Muscle of leg (tissue), 11 donors: ENCODE results near the gene MAGI1. TPM values are rescaled to one million over a fixed set of nuclear protein-coding genes. Genes with fewer than 3 reads are reported as not detected.

Experiments
- DNase-seq: peaks from one replicate; pipeline ENCODE4 v3.0.0; 2013
- H3K27ac ChIP-seq: one replicate; pipeline ENCODE4 v1.5.1; 2013; ENCODE audit warnings: mild to moderate bottlenecking, low read length, control low read depth
- H3K27me3 ChIP-seq: one replicate; pipeline ENCODE4 v1.6.1; 2013; ENCODE audit warnings: low read length; ENCODE audit not compliant: control insufficient read depth, insufficient read depth
- H3K36me3 ChIP-seq: one replicate; pipeline ENCODE4 v1.6.1; 2013; ENCODE audit warnings: low read length; ENCODE audit not compliant: control insufficient read depth, insufficient read depth
- H3K4me1 ChIP-seq: one replicate; pipeline ENCODE4 v1.6.1; 2013; ENCODE audit warnings: low read length; ENCODE audit not compliant: control insufficient read depth, insufficient read depth
- H3K4me3 ChIP-seq: one replicate; pipeline ENCODE4 v1.5.1; 2013; ENCODE audit warnings: low read length, control low read depth
- H3K9me3 ChIP-seq: replicated peaks from 2 replicates; pipeline ENCODE4 v1.6.1; 2013; ENCODE audit warnings: low read depth, low read length; ENCODE audit not compliant: control insufficient read depth
- WGBS: methylation state at CpG from one replicate; pipeline ENCODE4 v1.1.5; 2013; ENCODE audit warnings: missing lambda C conversion rate; ENCODE audit not compliant: insufficient coverage; 5-methylcytosine and 5-hydroxymethylcytosine counted together
- polyA plus RNA-seq, 8 donors: library from polyadenylated mRNA; unstranded; fragments of 120-200 nt; gene quantifications; one replicate each; pipeline versions ENCODE4 v1.2.1 to v1.2.3, GENCODE V29; 2013; ENCODE audit warnings: inconsistent platforms in 1 of 8, low replicate concordance in 1 of 8; ENCODE audit not compliant: insufficient read length in 8 of 8, insufficient read depth in 1 of 8
- total RNA-seq: library from RNA; stranded (reverse); fragments of 120-200 nt; gene quantifications from one replicate; pipeline ENCODE4 v1.2.4, GENCODE V29; 2013

The MAGI1 gene
- total and polyA plus RNA-seq, 9 donors, result 10.0 to 16.8 (median 12.0) TPM

DNA sequence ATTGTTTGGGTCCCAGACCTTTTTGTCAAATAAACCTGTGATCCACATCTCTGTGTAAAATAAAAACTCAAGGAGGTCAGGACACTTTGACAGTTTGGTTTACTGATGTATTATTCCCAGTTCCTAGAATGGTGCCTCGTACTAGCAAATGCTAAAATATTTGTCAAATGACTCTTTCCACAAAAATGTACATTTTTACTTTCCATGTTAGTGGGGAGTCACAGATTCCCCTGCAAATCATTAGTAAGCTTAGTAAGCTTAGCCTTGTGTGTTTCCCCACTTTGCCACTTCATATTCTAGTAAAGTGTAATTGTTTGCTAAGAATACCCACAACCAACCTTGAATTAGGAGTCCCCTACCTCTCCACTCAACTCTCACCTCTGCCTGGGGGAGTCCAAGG is 2.4 kb upstream of the MAGI1 start:
- Histone ChIP-seq H3K36me3 (no peaks in the 10 kb centered on the region), H3K27ac (no peak overlapping the region), H3K27me3 (peaks cover 5% of the 10 kb centered on the region), H3K4me1 (peaks cover 21% of the 10 kb centered on the region), H3K4me3 (no peak overlapping the region), H3K9me3 (no peaks in the 10 kb centered on the region)
- no peak for DNase-seq
- no CpG with 5 or more reads among the region's 1 CpG for WGBS

DNA sequence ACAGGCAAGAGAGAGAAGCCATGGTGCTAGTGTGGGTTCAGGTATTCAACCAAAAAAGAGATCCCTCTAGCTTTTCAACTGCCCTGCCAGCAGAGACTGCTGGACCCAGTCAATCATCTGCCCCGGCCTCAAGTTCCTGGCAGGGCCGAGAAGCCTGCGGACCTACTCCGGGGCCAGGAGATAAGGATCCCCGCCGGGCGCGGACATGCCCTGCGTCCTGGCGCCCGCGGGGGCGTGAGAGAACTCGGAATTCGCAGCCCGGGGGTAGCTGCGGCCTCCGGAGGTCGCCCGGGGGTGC is 821 bp upstream of the MAGI1 start:
- H3K36me3 ChIP-seq, result no peaks in the 10 kb centered on the region
- no peak for DNase-seq
- H3K4me3 ChIP-seq, result peak overlapping the region; percentile 81
- no peaks in the 10 kb centered on the region for H3K9me3 ChIP-seq
- H3K27me3 ChIP-seq, result peaks cover 5% of the 10 kb centered on the region
- WGBS, result 4% methylated on average over 19 of the region's 20 CpGs
- peaks cover 22% of the 10 kb centered on the region for H3K4me1 ChIP-seq
- H3K27ac ChIP-seq, result peak overlapping the region; percentile 84

- Histone ChIP-seq H3K27ac (peak overlapping the region; percentile 94), H3K4me3 (peak overlapping the region; percentile 81), H3K9me3 (no peaks in the 10 kb centered on the region), H3K4me1 (peaks cover 22% of the 10 kb centered on the region), H3K27me3 (peaks cover 5% of the 10 kb centered on the region), H3K36me3 (no peaks in the 10 kb centered on the region)
- WGBS, result 0% methylated on average over 24 of the region's 25 CpGs
- no peak for DNase-seq
Measured at GRCh38 chr3:66038384-66038725, 363 bp downstream of the MAGI1 start.

- Histone ChIP-seq H3K9me3 (no peaks in the 10 kb centered on the region), H3K27ac (peak overlapping the region; percentile 94), H3K4me3 (peak overlapping the region; percentile 81), H3K4me1 (peaks cover 22% of the 10 kb centered on the region), H3K36me3 (no peaks in the 10 kb centered on the region), H3K27me3 (peaks cover 5% of the 10 kb centered on the region)
- under 1% methylated on average over 29 of the region's 31 CpGs for WGBS
- no peak for DNase-seq
Measured at GRCh38 chr3:66037986-66038369, 740 bp downstream of the MAGI1 start.

DNA sequence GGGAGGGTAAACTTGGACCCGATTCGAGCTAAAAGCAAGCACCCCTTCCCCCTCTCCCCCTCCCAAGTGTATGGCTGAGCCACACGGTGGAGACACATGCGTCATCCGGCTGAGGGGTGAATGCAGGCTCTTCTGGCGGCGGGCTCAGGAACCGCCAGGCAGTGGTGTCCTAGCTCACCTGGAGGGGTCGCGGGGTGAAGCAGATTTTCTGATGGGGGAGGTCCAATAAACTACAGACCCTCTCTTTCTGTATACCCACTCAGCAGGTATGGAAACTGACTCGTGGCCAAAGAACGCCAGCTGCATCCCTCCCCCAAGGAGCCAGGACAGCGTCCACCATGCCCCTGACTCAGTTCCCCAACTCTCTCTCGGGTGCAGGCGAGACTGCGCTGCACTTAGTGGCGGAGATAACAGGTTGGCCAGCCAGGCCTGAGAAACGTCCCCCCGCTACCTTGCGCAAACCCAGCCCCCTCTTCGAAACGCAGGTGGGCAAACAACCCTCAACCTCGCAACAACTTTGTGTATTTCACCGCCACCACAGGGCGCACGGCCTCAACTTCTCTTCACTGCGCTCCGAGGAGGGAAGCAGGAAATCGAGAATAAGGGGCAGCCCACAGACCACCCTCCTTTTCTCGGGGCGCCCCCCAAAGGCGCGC is 1.3 kb downstream of the MAGI1 start:
- peaks cover 22% of the 10 kb centered on the region for H3K4me1 ChIP-seq
- peaks cover 5% of the 10 kb centered on the region for H3K27me3 ChIP-seq
- H3K27ac ChIP-seq, result peak overlapping the region; percentile 94
- WGBS, result under 1% methylated on average over 19 of the region's 33 CpGs
- peak; percentile 52 for DNase-seq
- H3K4me3 ChIP-seq, result peak overlapping the region; percentile 81
- H3K9me3 ChIP-seq, result no peaks in the 10 kb centered on the region
- H3K36me3 ChIP-seq, result no peaks in the 10 kb centered on the region

- Histone ChIP-seq H3K4me3 (peak overlapping the region; percentile 81), H3K9me3 (no peaks in the 10 kb centered on the region), H3K36me3 (no peaks in the 10 kb centered on the region), H3K27ac (peak overlapping the region; percentile 23), H3K27me3 (peaks cover 5% of the 10 kb centered on the region), H3K4me1 (peaks cover 22% of the 10 kb centered on the region)
- DNase-seq, result peak; percentile 27
- WGBS, result 57% methylated on average over 7 of the region's 9 CpGs
Measured at GRCh38 chr3:66036586-66037148, 2.1 kb downstream of the MAGI1 start.

DNA sequence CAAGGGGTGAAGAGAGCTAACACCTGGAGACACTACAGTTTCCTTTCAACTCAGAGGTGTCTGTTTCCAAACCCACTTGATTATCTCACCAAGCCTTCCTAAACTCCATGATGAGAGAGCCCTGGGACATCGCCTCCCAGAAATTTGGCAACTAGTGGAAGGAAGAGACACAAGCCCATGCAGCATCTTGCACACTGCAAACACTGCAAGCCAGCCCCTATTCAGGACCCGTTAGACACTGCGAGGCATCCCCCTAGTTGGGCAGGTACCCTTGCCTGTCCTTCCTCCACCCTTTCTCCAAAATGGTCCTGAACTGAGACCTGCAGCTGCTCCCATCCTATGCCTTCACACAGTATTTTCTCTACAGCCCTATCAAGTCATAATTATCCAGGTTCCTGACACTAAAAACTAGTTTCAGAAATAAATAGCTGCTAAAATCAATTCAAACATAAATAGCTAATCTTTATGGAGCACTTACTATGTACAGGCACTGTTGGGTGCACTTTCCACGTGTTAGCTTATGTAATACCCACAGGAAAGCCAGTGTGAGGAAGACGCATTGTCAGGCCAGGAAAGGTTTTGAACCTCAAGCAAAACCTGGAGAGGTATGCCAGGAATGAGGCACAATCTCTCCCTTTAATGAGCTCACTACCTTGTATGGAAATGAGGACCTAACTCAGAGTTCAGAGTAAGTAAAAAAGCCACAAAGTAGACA is 2.8 kb downstream of the MAGI1 start:
- Histone ChIP-seq H3K27ac (no peak overlapping the region), H3K36me3 (no peaks in the 10 kb centered on the region), H3K4me3 (peak overlapping the region; percentile 81), H3K27me3 (peaks cover 5% of the 10 kb centered on the region), H3K9me3 (no peaks in the 10 kb centered on the region), H3K4me1 (peaks cover 22% of the 10 kb centered on the region)
- 66% methylated on average over 3 of the region's 5 CpGs for WGBS
- no peak for DNase-seq

DNA sequence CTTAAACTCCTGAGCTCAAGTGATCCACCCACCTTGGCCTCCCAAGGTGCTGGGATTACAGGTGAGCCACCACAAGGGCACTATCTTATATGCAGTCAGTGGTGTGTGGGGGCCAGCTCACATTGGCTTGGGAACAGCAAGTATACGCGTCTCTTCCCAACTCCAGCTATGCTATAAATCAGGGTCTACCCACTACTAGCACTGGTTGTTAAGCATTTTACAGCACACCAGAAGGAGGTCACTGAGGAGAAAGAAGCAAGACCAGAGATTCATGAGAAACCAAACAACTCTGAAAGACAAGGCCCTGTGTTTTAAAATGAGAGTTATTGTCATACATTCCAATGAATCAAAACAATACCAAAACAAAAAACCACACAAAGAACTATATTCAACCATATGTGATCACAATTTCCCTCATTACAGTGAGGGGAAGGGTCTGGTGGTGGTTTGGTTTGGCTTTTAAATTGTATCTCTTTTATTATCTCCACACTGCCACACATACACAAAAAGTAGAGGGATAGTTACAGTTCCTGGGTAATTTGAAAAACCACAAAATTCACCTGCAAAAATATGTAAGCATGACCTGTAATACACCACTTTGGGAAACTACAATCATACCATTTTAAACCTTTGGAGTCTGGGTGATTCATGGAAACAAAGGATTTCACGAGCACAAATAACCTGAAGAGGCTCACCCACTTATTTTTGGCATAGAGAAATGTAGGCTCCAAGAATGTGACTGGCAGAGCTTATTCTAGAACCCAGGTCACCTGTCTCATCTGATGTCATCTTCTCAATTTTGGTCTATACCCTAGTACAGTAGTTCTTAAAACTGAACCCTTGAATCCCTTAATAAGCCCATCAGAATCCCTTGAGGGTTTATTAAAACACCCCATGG is 5.2 kb downstream of the MAGI1 start:
- DNase-seq, result no peak
- H3K36me3 ChIP-seq, result no peaks in the 10 kb centered on the region
- no peaks in the 10 kb centered on the region for H3K9me3 ChIP-seq
- H3K27ac ChIP-seq, result no peak overlapping the region
- H3K4me3 ChIP-seq, result no peak overlapping the region
- no peaks in the 10 kb centered on the region for H3K27me3 ChIP-seq
- H3K4me1 ChIP-seq, result peaks cover 16% of the 10 kb centered on the region
- 100% methylated on average over 1 of the region's 3 CpGs for WGBS

- H3K27me3 ChIP-seq, result no peaks in the 10 kb centered on the region
- no peaks in the 10 kb centered on the region for H3K9me3 ChIP-seq
- peaks cover 1% of the 10 kb centered on the region for H3K4me1 ChIP-seq
- DNase-seq, result no peak
- whole genome bisulfite sequencing, result 83% methylated on average over 2 of the region's 6 CpGs
- H3K4me3 ChIP-seq, result no peak overlapping the region
- no peak overlapping the region for H3K27ac ChIP-seq
- H3K36me3 ChIP-seq, result no peaks in the 10 kb centered on the region
Measured at GRCh38 chr3:66031102-66031698, 7.5 kb downstream of the MAGI1 start.

DNA sequence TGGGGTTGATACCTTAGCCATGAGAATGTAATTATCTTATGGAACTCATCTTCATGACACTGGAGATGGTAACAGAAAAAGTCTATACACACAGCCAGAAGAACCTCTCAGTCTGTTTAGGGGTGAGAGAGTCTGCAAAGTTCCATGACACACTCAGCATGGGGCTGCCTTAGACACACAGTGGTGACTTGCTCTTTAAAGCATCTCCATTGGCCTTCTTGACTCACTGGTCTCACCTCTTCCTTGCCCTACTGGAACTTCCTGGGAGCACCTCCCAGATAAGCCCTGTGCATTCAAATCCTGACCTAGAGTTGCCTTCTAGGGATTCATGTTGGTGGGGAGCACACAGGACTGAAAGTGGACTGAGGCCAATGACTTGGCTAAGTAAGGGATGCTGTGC is 9.3 kb downstream of the MAGI1 start:
- Histone ChIP-seq H3K9me3 (no peaks in the 10 kb centered on the region), H3K27ac (no peak overlapping the region), H3K36me3 (no peaks in the 10 kb centered on the region), H3K4me1 (no peaks in the 10 kb centered on the region), H3K4me3 (no peak overlapping the region), H3K27me3 (no peaks in the 10 kb centered on the region)
- no peak for DNase-seq
